Activated naive CD4-positive, alpha-beta T cell treated with anti-CD3 and anti-CD28 coated beads, Interleukin-2, amount 50 U/mL, for 72 hours (primary cell): ENCODE data around the gene CD9. TPM values are rescaled to one million over a fixed set of nuclear protein-coding genes. Genes with fewer than 3 reads are reported as not detected.
"Not testable (repeated sequence)": the region's sequence is repeated elsewhere in the genome, so short reads cannot be mapped to it uniquely, and the experiment has no call there.

Source experiments
- ATAC-seq, 2 donors: fragments of 150-1000 bp; cut with Tn5 transposase; 2 replicates each; pipeline ENCODE4 v1.10.0; 2021; ENCODE audit warnings: mild to moderate bottlenecking in 2 of 2, moderate library complexity in 2 of 2
- DNase-seq, 2 donors: peaks; one replicate each; pipeline ENCODE4 v3.0.0; 2021 to 2022; ENCODE audit warnings: low spot score in 2 of 2
- H3K27ac Mint-ChIP-seq, 2 donors: one replicate each; pipeline ENCODE4 v1.8.0; 2022; ENCODE audit warnings: mild to moderate bottlenecking in 2 of 2, mixed read lengths in 2 of 2
- H3K36me3 Mint-ChIP-seq, 2 donors: one replicate each; pipeline ENCODE4 v1.8.0; 2022; ENCODE audit warnings: mixed read lengths in 2 of 2
- H3K9me3 Mint-ChIP-seq, 2 donors: one replicate each; pipeline ENCODE4 v1.8.0; 2022; ENCODE audit warnings: mixed read lengths in 2 of 2
- total RNA-seq, 2 donors: library from RNA; stranded (reverse); gene quantifications; one replicate each; pipeline ENCODE4 v1.2.3, GENCODE V29; 2022

CD9 gene
- total RNA-seq, 2 donors from 2014 or later, result 3.4 to 27.0 TPM

DNA sequence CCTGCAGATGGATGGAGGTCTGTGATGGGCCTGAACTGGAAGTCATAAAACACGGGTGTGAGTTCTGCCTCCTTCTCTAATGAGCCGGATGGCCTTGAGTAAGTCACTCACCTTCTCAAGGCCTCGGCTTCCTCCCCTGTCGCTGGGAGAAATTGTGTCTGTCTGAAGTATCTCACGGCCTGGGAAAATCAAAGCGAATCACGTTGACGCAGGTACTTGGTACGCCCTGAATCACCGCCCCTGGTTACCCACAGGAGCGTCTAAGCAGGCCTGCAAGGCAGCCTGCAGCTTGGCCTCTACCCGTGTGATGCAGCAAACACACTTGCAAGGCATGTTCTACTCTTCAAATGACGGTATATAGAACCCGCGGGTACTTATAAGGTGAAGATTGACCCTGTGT, 28.1 kb upstream of the CD9 start:
- ATAC-seq, result no peak
- no peak overlapping the region for H3K27ac Mint-ChIP-seq
- no peaks in the 10 kb centered on the region for H3K36me3 Mint-ChIP-seq
- DNase-seq, result no peak
- peaks cover 0 to 5% of the 10 kb centered on the region in 2 donors for H3K9me3 Mint-ChIP-seq

DNA sequence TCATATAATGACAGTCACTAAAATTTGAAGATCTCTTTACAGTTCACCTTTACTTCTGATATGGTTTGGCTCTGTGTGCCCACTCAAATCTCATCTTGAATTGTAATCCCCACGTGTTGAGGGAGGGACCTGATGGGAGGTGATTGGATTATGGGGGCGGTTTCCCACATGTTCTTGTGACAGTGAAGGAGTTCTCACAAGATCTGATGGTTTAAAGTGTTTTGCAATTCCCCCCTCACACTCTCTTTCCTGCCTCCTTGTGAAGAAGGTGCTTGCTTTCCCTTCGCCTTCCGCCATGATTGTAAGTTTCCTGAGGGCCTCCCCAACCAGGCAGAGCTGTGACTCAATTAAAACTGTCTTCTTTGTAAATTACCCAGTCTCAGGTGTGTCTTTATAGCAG, 27.3 kb upstream of the CD9 start:
- no peak for DNase-seq
- H3K9me3 Mint-ChIP-seq, result peaks cover 0 to 5% of the 10 kb centered on the region in 2 donors
- H3K36me3 Mint-ChIP-seq, result no peaks in the 10 kb centered on the region
- ATAC-seq, result no peak
- H3K27ac Mint-ChIP-seq, result no peak overlapping the region

DNA sequence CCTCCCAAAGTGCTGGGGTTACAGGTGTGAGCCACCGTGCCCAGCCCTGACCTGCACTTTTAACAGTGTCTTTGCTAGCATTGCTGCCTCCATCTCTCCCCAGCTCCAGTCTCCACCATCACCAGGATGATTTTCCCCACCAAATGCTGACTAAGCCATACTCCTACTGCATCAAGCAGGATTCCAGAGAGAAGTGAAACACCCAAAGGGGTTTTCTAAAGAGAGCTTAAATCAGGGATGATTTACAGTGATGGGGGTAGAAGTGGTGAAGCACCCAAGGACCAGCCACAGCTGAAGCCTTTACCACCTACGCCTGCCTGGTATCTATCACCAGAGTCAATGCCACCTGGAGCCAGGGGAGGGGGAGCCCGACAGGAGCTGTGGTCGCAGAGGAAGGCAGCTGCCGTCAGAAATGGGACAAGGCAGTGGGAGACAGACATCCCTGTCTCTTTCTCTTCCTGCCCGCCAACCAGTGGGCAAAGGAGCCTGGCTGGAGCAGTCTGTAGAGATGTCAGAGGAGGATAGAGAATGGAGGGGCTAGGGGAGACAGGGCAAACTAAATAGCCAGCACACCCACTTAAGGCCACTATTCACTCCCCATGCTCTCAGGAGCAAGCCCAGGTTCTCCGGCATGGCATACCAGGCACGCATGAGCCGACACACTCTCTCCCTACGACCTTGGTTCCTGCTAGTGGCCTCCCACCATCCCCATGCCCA, 22.4 kb upstream of the CD9 start:
- peaks cover 0 to 4% of the 10 kb centered on the region in 2 donors for H3K9me3 Mint-ChIP-seq
- no peaks in the 10 kb centered on the region for H3K36me3 Mint-ChIP-seq
- ATAC-seq, result no peak
- no peak overlapping the region for H3K27ac Mint-ChIP-seq
- DNase-seq, result no peak

DNA sequence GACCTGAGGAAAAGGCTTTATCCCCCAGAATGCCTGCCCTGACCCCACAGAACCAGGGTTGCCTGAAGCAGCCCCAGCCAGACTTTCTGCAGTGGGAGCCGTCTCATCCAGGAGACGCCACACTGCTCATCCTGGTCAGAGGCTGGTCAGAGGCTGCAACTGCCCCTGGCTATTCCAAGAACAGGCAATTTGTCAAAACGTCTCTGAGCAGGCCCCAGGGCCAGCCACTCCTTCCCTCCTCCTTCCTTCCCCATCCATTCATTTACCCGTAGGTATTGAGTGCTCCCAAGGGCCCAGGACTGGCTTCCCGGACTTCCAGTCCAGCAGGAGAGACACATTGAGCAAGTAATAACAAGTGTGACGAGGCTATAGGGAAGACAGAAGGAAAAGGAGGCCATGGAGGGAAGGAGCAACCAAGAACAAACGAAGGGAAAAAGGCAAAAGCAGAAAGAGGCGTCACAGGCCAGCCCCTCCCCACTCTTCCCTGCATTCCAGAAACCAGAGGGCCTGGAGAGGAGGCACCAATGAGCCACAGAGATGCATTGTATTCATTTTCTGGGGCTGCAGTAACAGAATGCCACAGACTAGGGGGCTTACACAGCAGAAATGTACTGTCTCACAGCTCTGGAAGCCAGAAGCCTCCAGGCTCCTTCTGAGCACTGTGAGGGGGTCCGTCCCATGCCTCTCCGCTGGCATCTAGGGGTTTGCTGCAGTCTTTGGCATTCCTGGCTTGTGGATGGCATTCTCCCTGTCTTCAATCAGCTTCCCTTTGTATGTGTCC, 21.0 kb upstream of the CD9 start:
- DNase-seq (no peak), ATAC-seq (no peak)
- Mint-ChIP-seq H3K9me3 (no peaks in the 10 kb centered on the region), H3K27ac (no peak overlapping the region), H3K36me3 (no peaks in the 10 kb centered on the region)

GRCh38 chr12:6180268-6181051, 19.7 kb upstream of the CD9 start:
- DNase-seq (no peak), ATAC-seq (no peak)
- H3K36me3 Mint-ChIP-seq, result no peaks in the 10 kb centered on the region
- no peaks in the 10 kb centered on the region for H3K9me3 Mint-ChIP-seq
- no peak overlapping the region for H3K27ac Mint-ChIP-seq

DNA sequence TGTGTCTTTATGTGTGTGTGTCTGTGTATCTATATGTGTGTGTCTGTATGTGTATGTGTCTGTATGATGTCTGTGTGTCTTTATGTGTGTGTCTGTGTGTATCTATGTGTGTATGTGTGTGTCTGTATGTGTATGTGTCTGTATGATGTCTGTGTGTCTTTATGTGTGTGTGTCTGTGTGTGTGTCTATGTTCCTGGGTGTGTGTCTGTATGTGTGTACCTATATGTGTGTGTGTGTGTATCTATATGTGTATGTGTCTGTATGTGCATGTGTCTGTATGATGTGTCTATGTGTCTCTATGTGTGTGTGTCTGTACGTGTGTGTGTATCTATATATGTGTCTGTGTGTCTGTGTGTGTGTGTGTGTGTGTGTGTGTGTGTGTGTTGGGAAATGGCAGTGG, 19.0 kb upstream of the CD9 start:
- no peak for DNase-seq
- Mint-ChIP-seq H3K27ac (no peak overlapping the region), H3K9me3 (no peaks in the 10 kb centered on the region)

DNA sequence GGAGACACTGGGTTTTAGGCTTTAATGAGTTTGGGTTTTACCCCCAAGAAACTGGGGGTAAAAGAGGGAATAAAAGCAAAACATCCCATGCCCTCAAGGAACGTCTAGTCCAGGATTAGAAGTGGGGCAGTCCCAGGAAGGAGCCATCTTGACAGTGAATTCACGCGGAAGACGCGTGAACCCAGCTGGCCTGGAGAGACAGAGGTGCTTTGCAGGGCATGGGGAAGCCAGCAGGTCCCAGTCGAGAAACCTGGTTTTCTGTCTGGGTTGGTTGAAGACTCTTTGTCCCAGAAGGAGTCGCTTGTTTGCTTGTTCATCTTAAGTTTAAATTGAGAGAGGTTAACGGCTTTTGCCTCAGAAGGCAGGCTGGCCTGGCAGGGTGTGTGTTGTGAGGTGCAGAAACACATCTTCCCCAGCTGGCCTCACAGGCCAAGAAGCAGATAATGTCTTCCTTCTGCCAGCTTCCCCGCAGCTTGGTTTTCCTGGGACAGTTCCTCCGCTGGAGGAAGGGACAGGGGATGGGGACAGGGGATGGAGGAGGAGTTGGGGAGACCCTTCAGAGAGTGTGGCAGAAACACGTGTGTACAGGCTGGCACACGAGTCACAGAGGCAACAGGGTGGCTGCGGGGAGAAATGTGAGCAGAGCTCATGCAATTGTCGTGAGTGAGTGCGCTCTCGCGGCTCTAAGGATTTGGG, 18.5 kb upstream of the CD9 start:
- no peak for DNase-seq
- Mint-ChIP-seq H3K9me3 (no peaks in the 10 kb centered on the region), H3K27ac (peak overlapping the region in 1 of 2 donors; percentile 9), H3K36me3 (no peaks in the 10 kb centered on the region)
- no peak for ATAC-seq

More for the DNA sequence above, 19.0 kb upstream of the CD9 start:
- H3K36me3 Mint-ChIP-seq, result no peaks in the 10 kb centered on the region
- no peak for ATAC-seq

- Mint-ChIP-seq H3K27ac (no peak overlapping the region), H3K9me3 (no peaks in the 10 kb centered on the region), H3K36me3 (no peaks in the 10 kb centered on the region)
- ATAC-seq (no peak), DNase-seq (no peak)
Observed at GRCh38 chr12:6182279-6182898, 17.8 kb upstream of the CD9 start.

- Mint-ChIP-seq H3K9me3 (no peaks in the 10 kb centered on the region), H3K36me3 (no peaks in the 10 kb centered on the region), H3K27ac (no peak overlapping the region)
- ATAC-seq, result no peak
- no peak for DNase-seq
Observed at GRCh38 chr12:6183689-6184428, 16.3 kb upstream of the CD9 start.

- H3K9me3 Mint-ChIP-seq, result no peaks in the 10 kb centered on the region
- H3K27ac Mint-ChIP-seq, result no peak overlapping the region
- H3K36me3 Mint-ChIP-seq, result no peaks in the 10 kb centered on the region
- DNase-seq, result no peak
- no peak for ATAC-seq
Observed at GRCh38 chr12:6185961-6186827, 14.0 kb upstream of the CD9 start.

- DNase-seq, result no peak
- no peaks in the 10 kb centered on the region for H3K9me3 Mint-ChIP-seq
- no peak overlapping the region for H3K27ac Mint-ChIP-seq
- H3K36me3 Mint-ChIP-seq, result no peaks in the 10 kb centered on the region
- ATAC-seq, result no peak
Observed at GRCh38 chr12:6187948-6188793, 12.0 kb upstream of the CD9 start.

- Mint-ChIP-seq H3K36me3 (no peaks in the 10 kb centered on the region), H3K9me3 (no peaks in the 10 kb centered on the region), H3K27ac (no peak overlapping the region)
- ATAC-seq (no peak), DNase-seq (no peak)
Observed at GRCh38 chr12:6189028-6189427, 11.2 kb upstream of the CD9 start.

DNA sequence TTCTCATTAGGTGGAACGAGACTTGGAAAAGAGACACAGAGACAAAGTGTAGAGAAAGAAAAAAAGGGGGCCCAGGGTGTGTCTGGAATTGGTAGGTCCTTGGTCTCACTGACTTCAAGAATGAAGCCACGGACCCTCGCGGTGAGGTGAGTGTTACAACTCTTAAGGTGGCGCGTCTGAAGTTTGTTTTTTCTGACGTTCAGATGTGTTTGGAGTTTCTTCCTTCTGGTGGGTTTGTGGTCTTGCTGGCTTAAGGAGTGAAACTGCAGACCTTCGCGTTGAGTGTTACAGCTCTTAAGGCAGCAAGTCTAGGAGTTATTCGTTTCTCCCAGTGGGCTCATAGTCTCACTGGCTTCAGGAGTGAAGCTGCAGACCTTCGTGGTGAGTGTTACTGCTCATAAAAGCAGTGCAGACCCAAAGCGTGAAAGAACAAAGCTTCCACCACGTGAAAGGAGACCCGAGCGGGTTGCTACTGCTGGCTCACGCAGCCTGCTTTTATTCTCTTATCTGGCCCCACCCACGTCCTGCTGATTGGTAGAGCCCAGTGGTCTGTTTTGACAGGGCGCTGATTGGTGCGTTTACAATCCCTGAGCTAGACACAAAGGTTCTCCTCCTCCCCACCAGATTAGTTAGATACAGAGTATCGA, 10.1 kb upstream of the CD9 start:
- not testable (repeated sequence) for H3K9me3 Mint-ChIP-seq, H3K36me3 Mint-ChIP-seq, ATAC-seq, H3K27ac Mint-ChIP-seq, DNase-seq
